Right lobe of liver (tissue), 4 donors: ENCODE data around the gene AKR1C2.
"Not testable (repeated sequence)": the region's sequence is repeated elsewhere in the genome, so short reads cannot be mapped to it uniquely, and the experiment has no call there.

ENCODE experiments used
- POLR2A ChIP-seq: fragments of 450-650 bp; IDR thresholded peaks from one replicate; pipeline ENCODE4 v1.6.1; 2017; ENCODE audit warnings: antibody characterized with exemption, mild to moderate bottlenecking
- TF ChIP-seq, protein P1 (sequence below), 4 donors: fragments of 200-600 bp in 3 of 4; fragments of 450-650 bp in 1 of 4; IDR thresholded peaks; one replicate each; pipeline versions ENCODE4 v1.5.1 to v1.8.0; 2016 to 2022; ENCODE audit warnings: antibody characterized with exemption in 4 of 4, mild to moderate bottlenecking in 2 of 4
- donor health status: DM: no; HTN: no; CAD: no.
- donor health status: DM: no; HTN: no; CAD: no.
- donor health status: DM: no; HTN: yes; CAD: no.

DNA sequence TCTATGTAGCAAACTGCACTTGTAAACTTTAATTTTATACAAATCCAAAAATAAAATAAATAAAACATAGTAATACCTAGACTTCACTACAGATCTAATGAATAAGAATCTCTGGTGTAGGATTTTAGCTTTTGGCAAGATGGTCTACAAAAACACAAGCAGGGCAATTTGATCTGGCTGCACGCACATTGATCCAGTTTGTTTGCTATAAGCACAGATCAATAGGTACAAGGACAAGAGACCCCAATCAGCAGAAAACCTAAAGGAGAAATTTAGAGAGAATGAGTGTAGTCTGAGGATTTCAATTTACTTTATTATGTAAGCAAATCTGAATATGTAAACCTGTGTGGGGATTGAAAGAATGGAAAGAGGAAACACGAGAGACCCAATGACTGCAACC lies 7.7 kb upstream of the AKR1C2 start:
- TF ChIP-seq, protein P1, sequence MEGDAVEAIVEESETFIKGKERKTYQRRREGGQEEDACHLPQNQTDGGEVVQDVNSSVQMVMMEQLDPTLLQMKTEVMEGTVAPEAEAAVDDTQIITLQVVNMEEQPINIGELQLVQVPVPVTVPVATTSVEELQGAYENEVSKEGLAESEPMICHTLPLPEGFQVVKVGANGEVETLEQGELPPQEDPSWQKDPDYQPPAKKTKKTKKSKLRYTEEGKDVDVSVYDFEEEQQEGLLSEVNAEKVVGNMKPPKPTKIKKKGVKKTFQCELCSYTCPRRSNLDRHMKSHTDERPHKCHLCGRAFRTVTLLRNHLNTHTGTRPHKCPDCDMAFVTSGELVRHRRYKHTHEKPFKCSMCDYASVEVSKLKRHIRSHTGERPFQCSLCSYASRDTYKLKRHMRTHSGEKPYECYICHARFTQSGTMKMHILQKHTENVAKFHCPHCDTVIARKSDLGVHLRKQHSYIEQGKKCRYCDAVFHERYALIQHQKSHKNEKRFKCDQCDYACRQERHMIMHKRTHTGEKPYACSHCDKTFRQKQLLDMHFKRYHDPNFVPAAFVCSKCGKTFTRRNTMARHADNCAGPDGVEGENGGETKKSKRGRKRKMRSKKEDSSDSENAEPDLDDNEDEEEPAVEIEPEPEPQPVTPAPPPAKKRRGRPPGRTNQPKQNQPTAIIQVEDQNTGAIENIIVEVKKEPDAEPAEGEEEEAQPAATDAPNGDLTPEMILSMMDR (IDR thresholded peaks at IDR 0.05): not testable (repeated sequence)
- TF ChIP-seq POLR2A: not testable (repeated sequence)
